ENCODE measurements around the gene ISM1.

ISM1 gene

GRCh38 chr20:13333793-13334192, 112.7 kb downstream of the ISM1 start:
- no peak overlapping the region for H3K9ac ChIP-seq (ENCODE audit: low read depth, low read length)
- ATAC-seq (ENCODE audit: insufficient read depth, low read depth): no peak
- H3K4me1 ChIP-seq (ENCODE audit: insufficient read depth, low read length): 0 out of 2 replicates have a peak, but pooled peaks cover 7% of the 10 kb centered on the region

GRCh38 chr20:13336308-13337089, 115.4 kb downstream of the ISM1 start:
- Histone ChIP-seq H3K9ac (ENCODE audit: low read depth, low read length) (no peak overlapping the region), H3K4me2 (ENCODE audit: insufficient read depth, low read length) (no peak overlapping the region), H3K27me3 (ENCODE audit: insufficient read depth, low read length, poor library complexity) (no peaks in the 10 kb centered on the region), H4K20me1 (ENCODE audit: insufficient read depth, low read length) (no peaks in the 10 kb centered on the region), H3K36me3 (ENCODE audit: insufficient read depth, low read length) (no peaks in the 10 kb centered on the region), H3K9me3 (ENCODE audit: insufficient read depth, low read length, severe bottlenecking) (no peaks in the 10 kb centered on the region), H3K4me3 (ENCODE audit: low read depth in 1 of 2, low read length in 2 of 2) (no peak overlapping the region), H3K27ac (ENCODE audit: low read length) (no peak overlapping the region), H2AFZ (ENCODE audit: low read depth, low read length) (no peak overlapping the region), H3K4me1 (ENCODE audit: insufficient read depth, low read length) (peaks cover 13% of the 10 kb centered on the region), H3K79me2 (ENCODE audit: insufficient read depth, low read length) (no peaks in the 10 kb centered on the region)
- DNase-seq (no peak), ATAC-seq (ENCODE audit: insufficient read depth, low read depth) (no peak)
- TF ChIP-seq CTCF (IDR thresholded peaks at IDR 0.05; ENCODE audit: borderline replicate concordance, extremely low read depth, low read length, poor library complexity, severe bottlenecking) (no peak), EZH2 (IDR thresholded peaks at IDR 0.05; ENCODE audit: borderline replicate concordance, low read depth, low read length, severe bottlenecking) (no peak)

More at GRCh38 chr20:13333793-13334192, 112.7 kb downstream of the ISM1 start:
- Histone ChIP-seq H2AFZ (ENCODE audit: low read depth, low read length) (no peak overlapping the region), H3K27me3 (ENCODE audit: insufficient read depth, low read length, poor library complexity) (no peaks in the 10 kb centered on the region), H3K36me3 (ENCODE audit: insufficient read depth, low read length) (no peaks in the 10 kb centered on the region), H3K27ac (ENCODE audit: low read length) (no peak overlapping the region), H3K9me3 (ENCODE audit: insufficient read depth, low read length, severe bottlenecking) (no peaks in the 10 kb centered on the region), H4K20me1 (ENCODE audit: insufficient read depth, low read length) (no peaks in the 10 kb centered on the region), H3K4me3 (ENCODE audit: low read depth in 1 of 2, low read length in 2 of 2) (no peak overlapping the region), H3K4me2 (ENCODE audit: insufficient read depth, low read length) (no peak overlapping the region), H3K79me2 (ENCODE audit: insufficient read depth, low read length) (no peaks in the 10 kb centered on the region)
- TF ChIP-seq CTCF (IDR thresholded peaks at IDR 0.05; ENCODE audit: borderline replicate concordance, extremely low read depth, low read length, poor library complexity, severe bottlenecking) (no peak), EZH2 (IDR thresholded peaks at IDR 0.05; ENCODE audit: borderline replicate concordance, low read depth, low read length, severe bottlenecking) (no peak)
- DNase-seq: no peak

- Histone ChIP-seq H3K79me2 (ENCODE audit: insufficient read depth, low read length) (no peaks in the 10 kb centered on the region), H3K9me3 (ENCODE audit: insufficient read depth, low read length, severe bottlenecking) (no peaks in the 10 kb centered on the region), H3K4me3 (ENCODE audit: low read depth in 1 of 2, low read length in 2 of 2) (no peak overlapping the region), H3K9ac (ENCODE audit: low read depth, low read length) (no peak overlapping the region), H2AFZ (ENCODE audit: low read depth, low read length) (no peak overlapping the region), H3K4me2 (ENCODE audit: insufficient read depth, low read length) (no peak overlapping the region), H3K4me1 (ENCODE audit: insufficient read depth, low read length) (peaks cover 16% of the 10 kb centered on the region), H3K27ac (ENCODE audit: low read length) (no peak overlapping the region), H3K27me3 (ENCODE audit: insufficient read depth, low read length, poor library complexity) (no peaks in the 10 kb centered on the region), H3K36me3 (ENCODE audit: insufficient read depth, low read length) (no peaks in the 10 kb centered on the region), H4K20me1 (ENCODE audit: insufficient read depth, low read length) (no peaks in the 10 kb centered on the region)
- ATAC-seq (ENCODE audit: insufficient read depth, low read depth): no peak
- DNase-seq: no peak
- TF ChIP-seq CTCF (IDR thresholded peaks at IDR 0.05; ENCODE audit: borderline replicate concordance, extremely low read depth, low read length, poor library complexity, severe bottlenecking): no peak
- TF ChIP-seq EZH2 (IDR thresholded peaks at IDR 0.05; ENCODE audit: borderline replicate concordance, low read depth, low read length, severe bottlenecking): no peak
These were observed 116.2 kb downstream of the ISM1 start for GRCh38 chr20:13337090-13337784.
